ENCODE data around the gene HTR6.

- TF ChIP-seq CTCF (IDR thresholded peaks at IDR 0.05) (no peak), POLR2AphosphoS5 (IDR thresholded peaks at IDR 0.05; ENCODE audit: low read depth, low read length) (no peak), REST (IDR thresholded peaks at IDR 0.05; ENCODE audit: insufficient read depth in 1 of 2, low read depth in 2 of 2, low read length in 1 of 2) (no peak), SIN3A (IDR thresholded peaks at IDR 0.05; ENCODE audit: borderline replicate concordance, insufficient read depth, low read depth, low read length) (no peak), TCF7L2 (IDR thresholded peaks at IDR 0.05; ENCODE audit: low read depth, low read length) (no peak)
Observed at GRCh38 chr1:19636065-19636464, 28.6 kb upstream of the HTR6 start.

All from Panc1 (cell line).